HG02943 (cell line): ENCODE measurements around the gene MPO.

Source experiments
- ATAC-seq: cut with Tn5 transposase; IDR thresholded peaks from one replicate; pipeline ENCODE4 v1.9.1; 2021; ENCODE audit warnings: mild to moderate bottlenecking, low read depth, moderate library complexity; ENCODE audit not compliant: unreplicated experiment

MPO gene

DNA sequence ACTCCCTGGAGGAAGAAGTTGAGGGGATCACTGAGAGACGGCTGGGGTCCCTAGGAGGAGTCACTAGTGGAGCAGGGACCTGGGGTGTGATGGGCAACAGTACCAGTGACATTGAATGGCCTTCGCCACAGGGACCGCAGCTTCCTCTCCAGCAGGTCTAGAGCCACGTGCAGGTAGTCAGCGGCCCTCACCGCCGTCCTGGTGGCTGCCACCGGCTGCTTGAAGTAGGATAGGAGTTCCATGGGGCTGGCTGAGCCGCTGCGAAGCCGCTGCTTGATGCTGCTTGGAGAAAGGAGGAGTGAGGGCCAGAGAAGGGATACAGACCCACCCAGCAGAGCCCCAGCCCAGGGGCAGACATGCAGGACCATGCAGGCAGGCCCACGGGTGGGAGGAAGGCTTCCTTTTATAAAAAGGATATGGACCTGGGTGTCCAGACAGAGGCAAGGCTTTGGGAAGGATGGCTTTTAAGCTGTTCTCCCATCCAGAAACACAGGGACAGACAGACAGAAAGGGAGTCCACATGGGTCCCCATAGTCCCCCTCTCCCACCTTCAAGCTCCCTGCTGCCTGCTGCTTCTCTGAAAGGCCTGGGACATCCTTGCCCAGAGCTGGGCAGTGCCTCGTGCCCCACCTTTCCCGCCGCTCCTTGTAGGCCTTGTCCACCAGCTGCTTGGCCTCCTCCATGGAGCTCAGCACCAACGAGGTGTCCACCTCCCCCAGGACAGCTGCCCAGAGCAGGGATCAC is 827 bp downstream of the MPO start:
- no peak for ATAC-seq

- no peak for ATAC-seq
Measured at GRCh38 chr17:58279016-58279711, 1.6 kb downstream of the MPO start.

DNA sequence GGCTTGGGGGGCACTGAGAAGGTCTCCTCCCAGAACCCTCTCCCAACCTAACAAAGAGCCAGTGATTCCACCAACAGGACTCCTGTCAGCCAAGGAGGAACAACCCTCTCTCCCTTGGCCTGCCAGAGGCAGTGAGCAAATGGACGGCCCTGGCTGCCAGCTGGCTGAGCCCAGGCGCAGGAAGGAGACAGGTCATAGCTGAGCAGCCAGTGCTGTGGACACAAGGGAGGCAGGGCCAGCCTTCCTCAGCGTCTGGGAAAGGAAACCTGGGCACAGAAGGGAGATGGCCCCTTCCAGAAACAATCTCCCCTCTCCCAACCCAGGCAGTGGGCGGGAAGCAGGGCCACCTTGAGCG is 2.1 kb downstream of the MPO start:
- ATAC-seq: no peak

GRCh38 chr17:58277802-58278595 is 2.7 kb downstream of the MPO start:
- no peak for ATAC-seq

DNA sequence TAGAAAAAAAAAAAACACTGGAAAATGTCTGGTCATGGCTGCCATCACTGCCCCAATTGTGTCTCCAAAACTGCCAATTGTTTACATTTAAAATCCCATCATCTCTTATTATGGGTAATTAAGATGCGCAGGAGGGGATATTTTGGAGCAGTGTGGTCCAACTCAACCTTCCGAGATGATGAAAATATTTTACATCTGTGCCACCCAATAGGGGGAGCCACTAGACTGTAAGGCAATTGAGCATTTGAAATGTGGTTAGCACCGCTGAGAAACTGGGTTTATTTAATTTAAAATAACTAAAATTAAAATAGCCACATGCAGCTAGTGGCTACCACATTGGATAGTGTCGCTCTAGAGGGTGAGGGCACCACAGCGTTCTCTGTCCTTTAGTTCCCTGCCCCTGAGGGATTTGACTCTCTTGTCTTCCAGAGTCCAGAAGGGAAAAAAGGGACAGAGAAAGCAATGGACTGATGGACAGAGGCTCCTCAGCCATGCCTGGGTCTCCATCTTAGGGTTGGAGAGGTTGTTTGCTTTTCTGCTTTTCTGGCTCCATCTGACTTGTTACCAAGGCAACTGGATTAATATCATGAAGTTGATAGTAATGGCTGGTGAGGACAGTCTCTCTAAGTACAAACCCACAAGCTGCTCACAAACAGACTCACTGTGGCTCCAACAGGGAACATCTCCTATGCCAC is 3.5 kb downstream of the MPO start:
- ATAC-seq: no peak

GRCh38 chr17:58276423-58276822 is 4.3 kb downstream of the MPO start:
- ATAC-seq: no peak

DNA sequence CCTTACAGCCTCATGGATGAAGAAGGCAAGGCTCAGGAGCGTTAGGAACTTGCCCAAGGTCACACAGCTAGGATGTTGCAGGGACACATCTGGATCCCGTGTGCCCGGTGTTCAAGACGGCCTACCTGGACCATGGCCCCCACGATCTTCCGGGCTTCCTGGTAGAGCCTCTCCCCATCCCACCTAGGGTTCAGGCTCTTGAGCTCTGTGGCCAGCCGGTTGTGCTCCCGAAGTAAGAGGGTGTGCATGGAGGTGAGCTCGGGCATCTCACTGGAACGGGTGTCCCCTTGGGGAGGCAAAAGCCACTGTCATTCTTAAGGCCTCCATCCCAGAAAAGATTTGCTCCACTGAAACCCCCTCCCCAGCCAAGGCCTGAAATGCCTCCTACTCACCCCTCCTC is 5.3 kb downstream of the MPO start:
- ATAC-seq: no peak

DNA sequence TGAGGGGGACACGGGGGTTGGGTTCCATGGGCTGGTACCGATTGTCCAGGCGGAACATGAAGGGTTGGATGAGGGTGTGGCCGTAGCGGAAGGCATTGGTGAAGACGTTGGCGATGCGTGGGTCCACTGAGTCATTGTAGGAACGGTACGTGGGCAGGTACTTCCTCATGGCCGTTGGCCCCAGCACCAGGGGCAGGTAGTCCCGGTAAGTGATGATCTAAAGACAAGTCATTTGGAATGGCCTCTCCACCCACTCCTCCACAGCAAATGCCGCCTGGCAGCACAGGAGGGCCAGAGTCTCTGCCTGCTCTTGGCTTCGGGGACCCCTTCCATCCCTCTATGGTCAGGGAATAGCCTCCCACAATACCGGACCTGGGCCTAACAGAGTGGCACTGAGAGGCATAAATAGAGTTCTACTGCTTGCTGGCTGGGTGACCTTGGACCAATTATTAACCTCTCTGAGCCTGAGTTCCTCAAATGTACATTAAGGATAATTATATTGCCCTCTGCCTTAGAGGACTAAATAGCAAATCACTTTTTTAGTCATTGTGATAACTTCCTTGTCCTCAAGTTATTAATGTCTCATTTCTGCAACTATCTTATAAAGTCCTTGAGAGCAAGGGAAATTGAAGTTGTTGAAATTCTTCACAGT is 7.2 kb downstream of the MPO start:
- ATAC-seq: no peak

DNA sequence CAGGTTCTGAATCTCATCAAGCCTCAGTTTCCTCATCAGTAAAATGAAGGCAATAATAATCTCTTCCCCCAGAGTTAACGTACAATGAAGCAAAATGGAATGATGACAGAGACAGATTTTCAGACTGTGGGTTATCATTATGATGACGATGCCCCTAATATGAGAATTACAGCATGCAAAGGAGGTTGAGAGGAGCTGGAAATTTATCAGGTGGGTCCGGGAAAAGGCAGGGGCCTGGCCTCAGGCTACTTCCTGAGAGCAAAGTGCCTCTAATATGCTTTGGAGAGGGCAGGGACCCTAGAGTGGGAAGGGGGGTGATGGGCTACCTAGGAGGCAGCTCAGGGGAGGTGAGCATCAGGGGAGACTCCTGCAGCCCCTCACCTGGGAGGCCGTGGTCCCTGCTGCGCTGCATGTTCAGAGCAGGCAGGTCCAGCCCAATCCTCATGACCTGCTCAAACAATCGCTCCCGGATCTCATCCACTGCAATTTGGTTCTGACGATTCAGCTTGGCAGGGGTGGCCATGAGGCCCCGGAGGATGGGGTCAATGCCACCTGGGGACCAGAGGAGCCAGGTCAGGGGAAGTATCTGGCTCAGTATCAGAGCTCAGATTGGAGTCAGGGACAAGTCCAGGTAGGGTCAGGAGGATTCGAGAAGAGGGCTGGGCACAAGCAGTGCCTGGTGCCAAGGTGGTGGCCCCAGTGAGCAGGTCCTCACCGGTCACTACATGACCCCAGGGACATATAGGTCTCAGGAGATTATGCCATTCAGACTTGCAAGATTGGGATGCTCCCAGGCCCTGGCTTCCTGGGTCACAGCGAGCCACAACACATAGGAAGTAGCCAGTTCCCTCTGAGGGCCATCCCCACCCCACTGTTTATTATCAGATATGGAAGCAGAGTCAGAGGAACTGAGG is 8.1 kb downstream of the MPO start:
- no peak for ATAC-seq

- no peak for ATAC-seq
Measured at GRCh38 chr17:58271216-58271931, 9.4 kb downstream of the MPO start.

DNA sequence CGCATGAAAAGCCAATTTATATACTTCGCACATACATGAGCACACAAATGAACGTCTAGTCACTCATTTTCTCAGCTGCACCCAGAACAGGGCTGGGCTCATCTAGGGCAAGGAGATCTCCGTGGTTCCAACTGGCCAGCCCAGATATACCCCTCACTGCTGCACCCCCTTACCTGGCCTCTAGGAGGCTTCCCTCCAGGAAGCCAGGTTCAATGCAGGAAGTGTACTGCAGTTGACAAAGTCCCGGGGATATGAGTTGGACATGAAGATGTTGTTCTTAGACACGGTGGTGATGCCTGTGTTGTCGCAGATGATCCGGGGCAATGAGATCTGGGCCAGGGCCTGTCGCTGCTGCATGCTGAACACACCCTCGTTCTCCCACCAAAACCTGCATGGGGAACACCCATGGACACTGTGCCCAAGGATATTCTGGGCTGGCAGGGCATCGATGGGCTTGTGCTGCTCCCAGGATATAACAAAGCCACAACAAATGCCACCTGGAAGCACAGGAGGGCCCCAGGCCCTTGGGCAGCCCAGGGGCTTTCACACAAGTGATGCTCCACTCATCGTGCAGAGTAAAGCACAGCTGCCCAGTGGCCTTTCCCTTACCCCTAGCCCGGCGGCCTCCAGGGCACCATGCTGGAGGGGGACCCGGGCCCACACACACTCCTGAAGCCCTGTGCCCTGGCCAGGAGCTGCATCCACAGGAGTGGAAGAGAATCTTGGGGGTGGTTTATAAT is 10.1 kb downstream of the MPO start:
- no peak for ATAC-seq

DNA sequence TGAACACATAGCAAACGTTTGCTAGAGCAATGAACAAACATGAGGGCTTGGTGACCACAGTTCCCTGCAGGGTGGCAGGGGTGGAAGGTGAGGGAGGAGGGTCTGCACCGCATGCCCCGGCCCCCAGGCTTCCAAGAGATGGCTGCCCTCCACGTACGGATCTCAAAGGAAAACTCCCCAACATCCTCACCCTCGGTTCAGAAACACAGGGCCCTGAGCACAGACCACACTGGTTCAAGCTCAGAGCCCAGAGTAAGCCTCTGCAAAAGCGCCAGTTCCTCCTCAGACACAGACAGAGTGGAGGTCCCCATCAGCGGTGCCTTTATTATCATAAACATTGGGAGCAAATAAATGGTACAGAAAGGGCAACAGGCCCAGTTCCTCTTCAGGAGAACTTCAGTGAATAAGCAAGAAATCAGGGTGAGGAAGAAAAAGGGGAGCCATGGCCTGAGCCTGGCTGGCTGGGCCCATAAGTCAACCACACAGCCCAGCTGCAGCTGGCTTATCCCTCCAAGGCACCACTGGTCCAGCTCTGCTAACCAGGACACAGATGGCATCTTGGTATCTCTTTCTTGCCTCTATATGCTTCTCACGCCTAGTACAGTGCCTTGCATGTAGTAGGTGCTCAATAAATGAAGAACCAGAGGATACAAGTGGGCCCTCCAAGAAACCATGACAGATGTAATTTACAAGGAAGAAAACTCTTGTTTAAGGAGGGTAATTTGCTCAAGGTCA is 11.0 kb downstream of the MPO start:
- no peak for ATAC-seq

DNA sequence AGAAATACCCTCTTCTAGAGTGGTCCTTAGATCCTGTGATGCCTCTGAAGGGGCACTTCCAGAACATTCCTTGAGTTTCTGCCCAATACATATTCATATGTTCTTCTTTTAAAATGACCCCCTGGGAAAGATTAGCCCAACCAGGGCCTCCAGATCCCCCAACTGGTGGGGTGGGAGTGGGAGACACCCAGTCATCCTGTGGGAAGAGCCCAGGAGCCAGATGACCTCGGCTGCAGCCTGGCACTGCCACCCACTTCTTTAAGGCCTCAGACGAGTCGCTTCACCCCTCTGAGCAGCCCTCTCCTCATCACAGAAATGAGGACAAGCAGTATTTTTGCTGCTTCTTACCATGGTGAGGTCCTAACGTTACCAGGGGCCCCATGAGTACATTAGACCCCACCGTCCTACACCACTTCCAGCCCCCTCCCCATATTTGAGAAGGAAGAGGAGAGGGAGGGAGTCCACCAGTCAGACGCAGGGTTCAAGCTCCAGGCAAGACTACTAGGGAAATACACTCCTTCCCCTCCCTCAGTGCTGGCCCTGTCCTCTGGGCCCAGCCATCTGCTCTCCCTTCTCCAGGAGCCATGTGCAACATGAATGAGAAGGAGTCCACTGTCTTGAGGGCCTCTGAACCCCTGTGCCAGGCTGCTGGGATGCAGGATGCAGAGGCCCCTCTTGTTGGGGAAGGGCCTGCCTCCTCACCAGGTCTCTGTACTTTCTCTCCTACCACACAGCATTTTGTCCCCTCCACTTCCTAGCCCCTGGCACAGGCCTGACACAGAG is 11.8 kb downstream of the MPO start:
- ATAC-seq: no peak

DNA sequence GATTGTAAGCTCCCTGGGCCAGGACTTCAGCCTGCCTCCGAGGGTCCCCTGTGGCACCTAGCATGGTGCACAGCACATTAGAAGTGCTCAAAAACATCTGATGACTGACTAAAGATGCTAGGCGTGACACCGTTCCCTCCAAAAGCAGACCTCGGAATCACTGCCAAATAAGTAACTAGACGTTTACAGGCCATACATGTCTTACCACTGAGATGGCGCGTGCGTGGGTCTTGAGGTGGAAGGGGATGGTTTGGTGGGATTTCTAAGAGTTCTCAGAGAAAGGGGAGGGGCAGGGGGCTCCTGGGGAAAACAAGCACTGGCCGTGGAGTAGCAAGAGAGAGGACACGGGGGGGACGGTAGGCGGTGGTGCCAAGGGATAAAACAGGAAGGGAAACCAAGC is 12.4 kb downstream of the MPO start:
- ATAC-seq: no peak

GRCh38 chr17:58267347-58268324 is 13.1 kb downstream of the MPO start:
- ATAC-seq: no peak
